ENCODE measurements around the gene SPOCK2.

The SPOCK2 gene

DNA sequence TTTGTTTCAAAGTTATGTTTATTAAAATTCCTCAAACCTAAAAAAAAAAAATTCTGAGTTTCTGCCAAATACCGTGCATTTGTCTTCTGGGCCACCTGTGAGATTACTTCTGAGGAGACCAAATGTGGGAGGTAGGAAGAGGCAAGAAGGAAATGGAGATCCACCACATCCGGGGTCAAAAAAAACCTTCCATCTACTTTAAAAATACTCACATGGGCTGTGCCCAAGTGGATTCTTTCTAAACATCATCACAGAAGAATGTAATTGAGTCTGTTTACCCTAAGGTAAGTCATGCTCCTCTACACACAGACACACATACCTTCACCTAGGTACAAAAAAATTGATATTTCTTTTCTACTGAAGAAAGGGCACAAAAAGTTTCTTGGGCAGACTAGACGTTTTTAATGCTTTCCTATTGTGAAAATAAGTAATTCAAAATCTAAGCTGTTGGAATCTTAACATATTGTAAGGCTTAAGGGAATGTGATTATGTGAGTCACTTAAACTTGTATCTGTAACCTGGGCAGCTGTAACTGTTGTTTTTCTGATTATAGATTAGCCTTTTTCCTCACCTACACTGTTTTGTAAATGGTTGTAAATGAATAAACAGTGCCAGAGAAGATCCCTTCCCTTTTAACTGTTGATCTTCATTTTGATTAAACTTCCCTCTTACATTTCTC is 19.1 kb upstream of the SPOCK2 start:
- H3K4me3 ChIP-seq (ENCODE audit: control insufficient read depth, low read depth, low read length): no peak overlapping the region
- no peak for DNase-seq (ENCODE audit: low read depth)
- TF ChIP-seq, protein P1, sequence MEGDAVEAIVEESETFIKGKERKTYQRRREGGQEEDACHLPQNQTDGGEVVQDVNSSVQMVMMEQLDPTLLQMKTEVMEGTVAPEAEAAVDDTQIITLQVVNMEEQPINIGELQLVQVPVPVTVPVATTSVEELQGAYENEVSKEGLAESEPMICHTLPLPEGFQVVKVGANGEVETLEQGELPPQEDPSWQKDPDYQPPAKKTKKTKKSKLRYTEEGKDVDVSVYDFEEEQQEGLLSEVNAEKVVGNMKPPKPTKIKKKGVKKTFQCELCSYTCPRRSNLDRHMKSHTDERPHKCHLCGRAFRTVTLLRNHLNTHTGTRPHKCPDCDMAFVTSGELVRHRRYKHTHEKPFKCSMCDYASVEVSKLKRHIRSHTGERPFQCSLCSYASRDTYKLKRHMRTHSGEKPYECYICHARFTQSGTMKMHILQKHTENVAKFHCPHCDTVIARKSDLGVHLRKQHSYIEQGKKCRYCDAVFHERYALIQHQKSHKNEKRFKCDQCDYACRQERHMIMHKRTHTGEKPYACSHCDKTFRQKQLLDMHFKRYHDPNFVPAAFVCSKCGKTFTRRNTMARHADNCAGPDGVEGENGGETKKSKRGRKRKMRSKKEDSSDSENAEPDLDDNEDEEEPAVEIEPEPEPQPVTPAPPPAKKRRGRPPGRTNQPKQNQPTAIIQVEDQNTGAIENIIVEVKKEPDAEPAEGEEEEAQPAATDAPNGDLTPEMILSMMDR (conservative IDR thresholded peaks at IDR 0.05; ENCODE audit: control insufficient read depth, insufficient read depth, low read depth, low read length): no peak

DNA sequence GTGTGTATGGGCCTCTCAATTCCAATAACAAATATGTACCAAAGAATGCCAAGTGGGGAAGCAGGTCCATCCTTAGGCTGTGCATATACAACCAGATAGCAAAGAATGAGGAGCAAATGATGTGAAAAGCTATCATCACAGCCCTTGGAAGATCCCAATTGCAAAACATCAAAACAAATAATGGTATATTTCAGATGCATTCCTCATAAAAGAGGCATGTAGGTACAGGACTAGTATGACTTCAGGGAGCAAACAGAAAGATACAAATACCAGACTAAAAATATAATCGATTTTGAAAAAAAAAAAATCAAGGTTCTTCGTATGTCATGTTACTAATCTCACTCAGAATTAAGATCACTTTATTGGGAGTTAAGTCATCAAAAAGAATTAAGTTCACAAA is 18.5 kb upstream of the SPOCK2 start:
- TF ChIP-seq, protein P1 (conservative IDR thresholded peaks at IDR 0.05; ENCODE audit: control insufficient read depth, insufficient read depth, low read depth, low read length): no peak

DNA sequence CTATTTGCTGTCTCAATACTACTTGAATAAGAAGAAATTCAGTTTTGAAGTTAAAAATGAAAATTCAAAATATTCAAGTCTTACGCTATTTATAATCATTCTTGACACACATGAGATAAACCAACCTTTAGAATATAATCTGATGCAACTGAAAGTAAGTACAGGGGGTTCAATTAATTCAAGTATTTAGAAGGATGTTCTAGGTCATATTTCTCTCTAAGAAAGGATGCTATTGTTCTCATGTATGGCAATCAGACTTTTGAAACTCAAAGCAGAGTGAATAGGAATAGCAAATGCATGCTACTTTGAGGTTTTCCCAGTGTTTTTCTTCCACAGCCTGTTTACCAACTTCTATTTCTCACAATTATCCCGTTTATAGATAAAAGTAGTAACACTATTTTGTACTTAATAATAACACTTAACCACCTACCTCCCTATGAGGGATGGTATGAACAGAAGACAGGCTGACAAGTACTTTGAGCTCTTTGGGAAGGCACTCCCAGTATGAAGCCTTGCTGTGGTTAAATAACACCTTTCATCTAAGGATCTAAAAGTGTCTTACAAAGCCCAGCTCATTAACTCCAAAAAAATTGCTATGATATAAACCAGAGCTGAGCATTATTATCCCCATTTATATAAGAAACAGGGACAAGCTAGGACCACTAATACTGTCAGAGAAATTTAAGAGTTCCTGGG is 18.0 kb upstream of the SPOCK2 start:
- H3K4me3 ChIP-seq (ENCODE audit: control insufficient read depth, low read depth, low read length): no peak overlapping the region
- TF ChIP-seq, protein P1 (conservative IDR thresholded peaks at IDR 0.05; ENCODE audit: control insufficient read depth, insufficient read depth, low read depth, low read length): no peak
- no peak for DNase-seq (ENCODE audit: low read depth)

More for the DNA sequence above, 18.5 kb upstream of the SPOCK2 start:
- DNase-seq (ENCODE audit: low read depth): no peak
- H3K4me3 ChIP-seq (ENCODE audit: control insufficient read depth, low read depth, low read length): no peak overlapping the region

DNA sequence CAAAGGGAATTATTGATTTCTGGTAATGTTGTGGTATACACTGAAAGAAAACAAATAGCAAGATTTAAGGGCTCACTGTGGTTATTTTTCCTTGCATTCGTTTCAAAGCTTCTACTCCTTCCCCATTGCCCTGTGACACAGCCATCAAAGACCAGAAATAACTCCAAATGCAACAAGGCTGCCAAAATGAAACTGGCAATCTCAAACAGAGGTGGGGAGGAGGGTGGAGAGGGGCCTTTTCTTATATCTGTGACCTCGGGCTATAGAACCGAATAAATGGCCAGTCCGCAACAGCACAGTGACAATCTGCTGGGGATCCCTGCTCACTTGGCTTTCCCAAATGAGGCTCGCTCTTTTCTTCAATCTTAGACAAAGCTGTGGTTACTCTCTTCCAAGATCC is 17.4 kb upstream of the SPOCK2 start:
- H3K4me3 ChIP-seq (ENCODE audit: control insufficient read depth, low read depth, low read length): no peak overlapping the region
- TF ChIP-seq, protein P1 (conservative IDR thresholded peaks at IDR 0.05; ENCODE audit: control insufficient read depth, insufficient read depth, low read depth, low read length): no peak
- no peak for DNase-seq (ENCODE audit: low read depth)

DNA sequence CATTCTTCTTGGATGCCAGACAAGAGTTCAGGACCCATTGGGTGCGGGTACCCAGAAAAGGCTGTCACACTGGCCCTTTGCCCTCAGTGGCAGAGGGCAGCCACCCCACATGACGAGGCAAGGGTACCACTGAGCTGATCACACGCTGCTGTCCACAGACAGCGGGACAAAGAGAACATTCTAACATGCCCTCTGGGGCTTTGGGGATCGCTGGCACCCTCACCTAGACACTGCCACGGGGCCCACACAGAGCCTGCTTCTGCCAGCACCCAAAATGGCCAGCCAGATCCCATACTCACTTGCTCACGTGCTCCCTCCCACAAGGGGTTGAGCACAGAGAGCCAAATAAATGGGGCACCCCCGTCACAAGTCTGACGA is 16.7 kb upstream of the SPOCK2 start:
- no peak overlapping the region for H3K4me3 ChIP-seq (ENCODE audit: control insufficient read depth, low read depth, low read length)
- TF ChIP-seq, protein P1 (conservative IDR thresholded peaks at IDR 0.05; ENCODE audit: control insufficient read depth, insufficient read depth, low read depth, low read length): no peak
- no peak for DNase-seq (ENCODE audit: low read depth)

DNA sequence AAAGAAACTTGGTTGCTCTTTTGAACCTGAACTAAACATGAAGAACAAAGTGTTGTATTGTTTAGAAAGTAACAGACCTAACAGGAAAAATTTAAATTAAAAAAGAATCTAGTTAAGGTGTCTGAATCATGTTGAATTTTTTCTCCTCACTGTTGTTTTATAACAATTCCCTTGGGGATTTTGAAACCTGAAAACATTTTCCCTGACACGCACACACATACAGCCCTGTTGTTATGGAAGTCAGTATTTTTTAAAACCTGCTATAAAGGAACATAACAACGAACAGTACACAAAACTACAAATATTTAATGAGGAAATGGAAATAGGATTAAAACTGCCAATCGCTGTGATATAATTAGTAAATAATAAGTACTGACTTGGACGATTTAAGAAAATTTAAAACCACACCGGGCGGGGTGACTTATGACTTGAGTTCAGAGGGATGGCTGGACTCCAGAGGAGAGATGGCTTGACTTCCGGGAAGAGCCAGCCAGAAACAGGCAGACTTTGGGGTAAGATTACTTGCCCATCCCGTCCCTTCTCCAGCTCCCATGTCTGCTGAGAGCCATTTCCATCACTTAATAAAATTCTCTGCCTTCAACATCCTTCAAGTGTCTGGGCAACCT is 16.2 kb upstream of the SPOCK2 start:
- TF ChIP-seq, protein P1 (conservative IDR thresholded peaks at IDR 0.05; ENCODE audit: control insufficient read depth, insufficient read depth, low read depth, low read length): no peak
- peak; percentile 33 for DNase-seq (ENCODE audit: low read depth)
- no peak overlapping the region for H3K4me3 ChIP-seq (ENCODE audit: control insufficient read depth, low read depth, low read length)
